GDM1 (cell line): Measurements from ENCODE around the gene CCND3.
"Not testable (repeated sequence)": the region's sequence is repeated elsewhere in the genome, so short reads cannot be mapped to it uniquely, and the experiment has no call there.

Experiments
- DNase-seq: peaks from one replicate; lab custom pipeline; 2025; lab: John Stamatoyannopoulos, UW

Gene CCND3

GRCh38 chr6:41947581-41948220 lies 6.1 kb upstream of the CCND3 start:
- no peak for DNase-seq

- DNase-seq = no peak
Measured at GRCh38 chr6:41943456-41943855, 1.8 kb upstream of the CCND3 start.

- DNase-seq = not testable (repeated sequence)
Measured at GRCh38 chr6:41942882-41943281, 1.3 kb upstream of the CCND3 start.

- no peak for DNase-seq
Measured at GRCh38 chr6:41942067-41942851, 651 bp upstream of the CCND3 start.

- DNase-seq = peak; percentile 38
Measured at GRCh38 chr6:41940759-41941279, 789 bp downstream of the CCND3 start.

GRCh38 chr6:41939848-41940758 lies 1.5 kb downstream of the CCND3 start:
- no peak for DNase-seq

- peak; percentile 92 for DNase-seq
Measured at GRCh38 chr6:41939176-41939847, 2.3 kb downstream of the CCND3 start.

- no peak for DNase-seq
Measured at GRCh38 chr6:41938590-41939175, 2.9 kb downstream of the CCND3 start.

- peak; percentile 78 for DNase-seq
Measured at GRCh38 chr6:41937861-41938574, 3.6 kb downstream of the CCND3 start.

GRCh38 chr6:41937472-41937860 lies 4.1 kb downstream of the CCND3 start:
- DNase-seq = no peak

GRCh38 chr6:41936073-41936837 lies 5.4 kb downstream of the CCND3 start:
- peak; percentile 91 for DNase-seq

GRCh38 chr6:41935685-41936072 lies 5.9 kb downstream of the CCND3 start:
- DNase-seq = no peak

GRCh38 chr6:41935193-41935574 lies 6.4 kb downstream of the CCND3 start:
- no peak for DNase-seq

GRCh38 chr6:41934278-41935192 lies 7.1 kb downstream of the CCND3 start:
- no peak for DNase-seq

- no peak for DNase-seq
Measured at GRCh38 chr6:41932378-41932777, 9.2 kb downstream of the CCND3 start.

GRCh38 chr6:41931792-41932191 lies 9.8 kb downstream of the CCND3 start:
- no peak for DNase-seq

GRCh38 chr6:41929924-41930323 lies 11.7 kb downstream of the CCND3 start:
- no peak for DNase-seq

GRCh38 chr6:41927253-41927652 lies 14.4 kb downstream of the CCND3 start:
- no peak for DNase-seq

- DNase-seq = no peak
Measured at GRCh38 chr6:41922154-41922553, 19.5 kb downstream of the CCND3 start.
